Adrenal gland (tissue), 5 donors: Measurements from ENCODE around the gene ADGRB2.

Experiments used
- CTCF ChIP-seq, 6 experiments: fragments of 450-650 bp in 4 of 6; fragments of 200-600 bp in 2 of 6; sonication (generic) in 1 of 6; IDR thresholded peaks; 1 replicate in 5 of 6; 2 replicates in 1 of 6; pipeline versions ENCODE4 v1.5.1 to v1.8.0; 2016 to 2021; ENCODE audit warnings: antibody characterized with exemption in 6 of 6, mild to moderate bottlenecking in 2 of 6, moderate library complexity in 1 of 6
- POLR2A ChIP-seq, 2 donors: fragments of 450-650 bp; IDR thresholded peaks; one replicate each; pipeline ENCODE4 v1.6.1; 2017; ENCODE audit warnings: antibody characterized with exemption in 2 of 2, mild to moderate bottlenecking in 2 of 2, moderate library complexity in 1 of 2
- donor health status: DM: no; HTN: no; CAD: no.

GRCh38 chr1:31782421-31783410, 18.6 kb upstream of the ADGRB2 start:
- TF ChIP-seq CTCF (IDR thresholded peaks at IDR 0.05), result no peak
- TF ChIP-seq POLR2A (IDR thresholded peaks at IDR 0.05), result no peak
